ENCODE data around the gene CALU. TPM values are rescaled to one million over a fixed set of nuclear protein-coding genes. Genes with fewer than 3 reads are reported as not detected.

The CALU gene
- total RNA-seq, 1 donor from 2014 or later = 144 TPM

DNA sequence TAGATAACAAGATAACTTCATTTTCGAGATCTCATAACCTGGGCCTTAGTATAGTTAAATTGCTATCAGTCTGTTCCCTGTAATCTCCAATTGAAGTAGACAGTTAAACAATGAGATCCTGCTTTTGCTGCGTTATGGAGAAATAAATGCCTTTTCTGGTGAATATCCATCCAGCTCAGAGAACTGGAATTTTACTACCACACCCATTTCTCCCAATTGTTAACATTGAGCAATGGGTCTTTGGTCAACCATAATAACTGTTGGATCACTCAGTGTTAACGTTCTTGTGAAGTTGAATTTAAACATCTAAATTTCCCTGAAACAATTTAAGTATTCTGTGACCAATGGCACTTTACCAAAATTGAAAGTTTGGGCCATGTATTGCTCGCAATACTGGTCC lies 3.0 kb downstream of the CALU start:
- Mint-ChIP-seq H3K4me1 (ENCODE audit: unreplicated experiment) (peaks cover 31% of the 10 kb centered on the region), H3K36me3 (peaks cover 15% of the 10 kb centered on the region), H3K27me3 (no peaks in the 10 kb centered on the region), H3K27ac (peak overlapping the region; percentile 13), H3K4me3 (peak overlapping the region; percentile 70), H3K9me3 (peaks cover 4% of the 10 kb centered on the region)
- no peak for DNase-seq (ENCODE audit: extremely low spot score, unreplicated experiment)
- no peak for TF ChIP-seq CTCF (conservative IDR thresholded peaks at IDR 0.05)

GRCh38 chr7:128743112-128743772 lies 4.1 kb downstream of the CALU start:
- Mint-ChIP-seq H3K4me1 (ENCODE audit: unreplicated experiment) (peaks cover 34% of the 10 kb centered on the region), H3K27ac (no peak overlapping the region), H3K4me3 (no peak overlapping the region), H3K9me3 (peaks cover 4% of the 10 kb centered on the region), H3K27me3 (no peaks in the 10 kb centered on the region), H3K36me3 (peaks cover 20% of the 10 kb centered on the region)
- no peak for TF ChIP-seq CTCF (conservative IDR thresholded peaks at IDR 0.05)
- DNase-seq (ENCODE audit: extremely low spot score, unreplicated experiment) = no peak

DNA sequence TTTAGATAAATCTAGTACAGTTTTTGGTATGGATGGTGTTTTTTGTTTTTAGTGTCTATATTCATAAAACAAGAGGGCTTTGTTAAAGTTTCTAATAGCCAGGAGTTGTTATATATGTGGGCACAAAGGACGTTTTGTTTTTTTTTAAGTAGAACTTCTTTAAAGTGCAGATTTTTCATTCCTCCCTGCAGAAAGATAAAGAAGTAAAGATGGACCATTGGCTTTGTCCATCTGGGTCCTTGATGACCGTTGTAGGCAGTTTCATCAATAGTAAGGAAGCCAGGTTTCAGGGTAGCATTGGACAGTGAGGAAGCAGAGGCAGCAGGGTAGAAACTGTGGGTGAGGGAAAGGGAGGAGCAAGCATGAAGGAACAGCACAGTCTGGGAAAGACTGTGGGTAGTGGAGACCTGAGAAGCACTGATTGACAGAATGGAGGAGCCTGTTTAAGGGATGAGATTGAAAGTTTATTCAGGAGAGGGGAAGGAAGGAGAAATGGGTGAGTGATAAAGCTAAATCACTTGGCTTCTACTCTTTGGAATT lies 5.3 kb downstream of the CALU start:
- Mint-ChIP-seq H3K36me3 (peaks cover 29% of the 10 kb centered on the region), H3K4me3 (peak overlapping the region; percentile 18), H3K27ac (no peak overlapping the region)

DNA sequence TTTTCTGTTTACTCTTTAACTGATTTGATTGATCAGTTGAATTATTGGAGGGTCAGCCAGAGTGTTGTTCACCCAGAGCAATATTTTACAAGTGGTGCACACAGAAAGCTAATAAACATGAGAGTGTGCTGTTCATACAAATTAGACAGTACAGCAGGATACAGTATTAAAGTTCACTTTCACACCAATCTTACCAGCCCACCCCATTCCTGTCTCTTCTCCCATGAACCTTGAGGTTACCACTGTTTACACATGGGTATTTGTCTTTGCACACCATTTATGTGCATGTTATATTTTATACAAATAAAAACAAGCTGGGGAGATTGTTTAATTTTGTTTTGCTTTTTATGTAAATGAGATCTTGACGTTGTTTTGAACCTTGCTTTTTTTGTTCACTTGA lies 6.5 kb downstream of the CALU start:
- Mint-ChIP-seq H3K27me3 (no peaks in the 10 kb centered on the region), H3K4me3 (no peak overlapping the region), H3K36me3 (peaks cover 38% of the 10 kb centered on the region), H3K4me1 (ENCODE audit: unreplicated experiment) (peaks cover 30% of the 10 kb centered on the region), H3K27ac (no peak overlapping the region), H3K9me3 (peaks cover 4% of the 10 kb centered on the region)
- DNase-seq (ENCODE audit: extremely low spot score, unreplicated experiment) = no peak
- no peak for TF ChIP-seq CTCF (conservative IDR thresholded peaks at IDR 0.05)

More for the DNA sequence above, 5.3 kb downstream of the CALU start:
- Mint-ChIP-seq H3K4me1 (ENCODE audit: unreplicated experiment) (peaks cover 30% of the 10 kb centered on the region), H3K27me3 (no peaks in the 10 kb centered on the region), H3K9me3 (peaks cover 4% of the 10 kb centered on the region)
- no peak for TF ChIP-seq CTCF (conservative IDR thresholded peaks at IDR 0.05)
- no peak for DNase-seq (ENCODE audit: extremely low spot score, unreplicated experiment)

- DNase-seq (ENCODE audit: extremely low spot score, unreplicated experiment) = no peak
Observed at GRCh38 chr7:128747327-128748079, 8.3 kb downstream of the CALU start.

More at GRCh38 chr7:128747327-128748079, 8.3 kb downstream of the CALU start:
- Mint-ChIP-seq H3K4me3 (peak overlapping the region; percentile 26), H3K27ac (peak overlapping the region; percentile 69), H3K27me3 (no peaks in the 10 kb centered on the region), H3K9me3 (no peaks in the 10 kb centered on the region), H3K36me3 (peaks cover 35% of the 10 kb centered on the region), H3K4me1 (ENCODE audit: unreplicated experiment) (peaks cover 17% of the 10 kb centered on the region)
- no peak for TF ChIP-seq CTCF (conservative IDR thresholded peaks at IDR 0.05)

Data from type B pancreatic cell (in vitro differentiated cells).